GM12878 (cell line): ENCODE results near the gene PRKCE. TPM values are rescaled to one million over a fixed set of nuclear protein-coding genes. Genes with fewer than 3 reads are reported as not detected.

Experiments used
- ATAC-seq: fragments of 200-7000 bp; cut with Tn5 transposase; 3 replicates; pipeline ENCODE4 v1.9.1; 2020; ENCODE audit warnings: mild to moderate bottlenecking, moderate library complexity
- BruUV-seq: library from RNA; stranded (reverse); fragments of 400-500 nt; replicated peaks from 2 replicates; lab custom pipeline; 2021; lab: Mats Ljungman, UMichigan
- CTCF ChIA-PET: fragments of 300-600 bp; sonication (Branson Sonifier 250); formaldehyde crosslinking; extraction: SDS; loops from one replicate; lab custom pipeline; 2021; ENCODE audit warnings: inconsistent platforms; lab: Yijun Ruan, JAX
- POLR2A ChIA-PET: fragments of 350-600 bp; formaldehyde crosslinking; extraction: SDS; loops from one replicate; lab custom pipeline; 2021; ENCODE audit warnings: inconsistent platforms; lab: Charles Lee
- RAD21 ChIA-PET: fragments of 300-600 bp; sonication (Branson Sonifier 250); formaldehyde crosslinking; loops from one replicate; lab custom pipeline; 2023; ENCODE audit warnings: antibody characterized with exemption; ENCODE audit not compliant: unreplicated experiment; lab: Charles Lee
- SMC1A ChIA-PET: fragments of 300-600 bp; sonication (Branson Sonifier 250); formaldehyde crosslinking; loops from one replicate; lab custom pipeline; 2023; ENCODE audit not compliant: unreplicated experiment, uncharacterized antibody; lab: Charles Lee
- DNase-seq: peaks from one replicate; pipeline ENCODE4 v3.0.0-alpha.2; 2011; ENCODE audit warnings: low read depth, low spot score
- FAIRE-seq: peaks from 3 replicates; lab custom pipeline; 2011; peaks lifted over from hg19 to GRCh38; lab: Jason Lieb, UNC
- H2AFZ ChIP-seq: 2 replicates; pipeline ENCODE4 v1.6.0; 2011; ENCODE audit warnings: low read depth, low read length, control low read depth; ENCODE audit not compliant: control insufficient read depth
- H3K27ac ChIP-seq: 2 replicates; pipeline ENCODE4 v1.5.1; 2011; ENCODE audit warnings: control low read depth; ENCODE audit not compliant: control insufficient read depth, insufficient read depth
- H3K27me3 ChIP-seq, 2 experiments: replicated peaks in 1 of 2; 2 replicates each; pipeline versions ENCODE4 v1.6.0 to v1.6.1; 2011; ENCODE audit warnings: low read length in 1 of 2; ENCODE audit not compliant: control insufficient read depth in 2 of 2, insufficient read depth in 2 of 2
- H3K36me3 ChIP-seq, 2 experiments: 2 replicates each; pipeline ENCODE4 v1.5.1; 2011; ENCODE audit warnings: low read length in 1 of 2; ENCODE audit not compliant: control insufficient read depth in 2 of 2, insufficient read depth in 2 of 2
- H3K4me1 ChIP-seq: 2 replicates; pipeline ENCODE4 v1.6.1; 2011; ENCODE audit warnings: mild to moderate bottlenecking, low read length, moderate library complexity, mixed read lengths; ENCODE audit not compliant: control insufficient read depth, insufficient read depth
- H3K4me2 ChIP-seq: 2 replicates; pipeline ENCODE4 v1.6.0; 2011; ENCODE audit warnings: control low read depth; ENCODE audit not compliant: control insufficient read depth, insufficient read depth
- H3K4me3 ChIP-seq: fragments of 200-600 bp; sonication (generic); 2 replicates; pipeline ENCODE4 v1.5.1; 2016
- H3K79me2 ChIP-seq: 2 replicates; pipeline ENCODE4 v1.6.0; 2011; ENCODE audit warnings: low read length; ENCODE audit not compliant: control insufficient read depth, insufficient read depth
- H3K9ac ChIP-seq: 2 replicates; pipeline ENCODE4 v1.8.0; 2011; ENCODE audit warnings: low read length, control low read depth, mixed read lengths; ENCODE audit not compliant: control insufficient read depth, insufficient read depth
- H3K9me3 ChIP-seq: replicated peaks from 3 replicates; pipeline ENCODE4 v1.5.1; 2011; ENCODE audit warnings: mild to moderate bottlenecking, low read length; ENCODE audit not compliant: control insufficient read depth, insufficient read depth
- H4K20me1 ChIP-seq: 2 replicates; pipeline ENCODE4 v1.6.0; 2011; ENCODE audit not compliant: control insufficient read depth, insufficient read depth
- BCL3 ChIP-seq: IDR thresholded peaks from 2 replicates; pipeline ENCODE4 v1.6.1; 2011; ENCODE audit warnings: borderline replicate concordance, low read depth, mild to moderate bottlenecking, moderate library complexity, low read length; ENCODE audit not compliant: insufficient read depth, poor library complexity, severe bottlenecking
- ETV6 ChIP-seq, 2 experiments: fragments of 450-650 bp in 1 of 2; IDR thresholded peaks in 1 of 2; conservative IDR thresholded peaks in 1 of 2; 2 replicates each; pipeline ENCODE4 v1.6.1; 2014; ENCODE audit warnings: antibody characterized with exemption in 1 of 2, borderline replicate concordance in 1 of 2, low read depth in 1 of 2, mild to moderate bottlenecking in 1 of 2, moderate library complexity in 1 of 2
- GABPA ChIP-seq: IDR thresholded peaks from 2 replicates; pipeline ENCODE4 v1.6.1; 2014; ENCODE audit warnings: antibody characterized with exemption, low read depth, mild to moderate bottlenecking, inconsistent platforms
- MEF2A ChIP-seq: IDR thresholded peaks from 2 replicates; pipeline ENCODE4 v1.6.1; 2011; ENCODE audit warnings: low read depth, mild to moderate bottlenecking, low read length, moderate library complexity; ENCODE audit not compliant: insufficient read depth
- MLLT1 ChIP-seq: fragments of 450-650 bp; IDR thresholded peaks from 2 replicates; pipeline ENCODE4 v1.6.1; 2016; ENCODE audit warnings: mild to moderate bottlenecking
- NBN ChIP-seq: fragments of 450-650 bp; IDR thresholded peaks from 2 replicates; pipeline ENCODE4 v1.6.1; 2016
- NR2C1 ChIP-seq: fragments of 450-650 bp; IDR thresholded peaks from 2 replicates; pipeline ENCODE4 v1.6.1; 2017; ENCODE audit warnings: antibody characterized with exemption, mild to moderate bottlenecking, moderate library complexity
- NR2F1 ChIP-seq: fragments of 450-650 bp; conservative IDR thresholded peaks from 2 replicates; pipeline ENCODE4 v1.6.1; 2017; ENCODE audit warnings: mild to moderate bottlenecking
- PAX5 ChIP-seq: IDR thresholded peaks from 2 replicates; pipeline ENCODE4 v1.6.1; 2011; ENCODE audit warnings: low read depth, low read length, borderline replicate concordance
- PML ChIP-seq: IDR thresholded peaks from 2 replicates; pipeline ENCODE4 v1.6.1; 2012; ENCODE audit warnings: low read length, inconsistent platforms
- RCOR1 ChIP-seq: conservative IDR thresholded peaks from 2 replicates; pipeline ENCODE4 v1.6.1; 2012; ENCODE audit warnings: low read depth, low read length, improper control_type of control experiment
- SPI1 ChIP-seq: IDR thresholded peaks from 2 replicates; pipeline ENCODE4 v1.6.1; 2011; ENCODE audit warnings: low read depth, mild to moderate bottlenecking, low read length, moderate library complexity, borderline replicate concordance; ENCODE audit not compliant: insufficient read depth
- TAF1 ChIP-seq: IDR thresholded peaks from 2 replicates; pipeline ENCODE4 v1.6.1; 2011; ENCODE audit warnings: mild to moderate bottlenecking, low read depth, low read length, borderline replicate concordance
- TBL1XR1 ChIP-seq: IDR thresholded peaks from 2 replicates; pipeline ENCODE4 v1.6.1; 2012; ENCODE audit warnings: low read depth, low read length, improper control_type of control experiment
- TCF12 ChIP-seq: IDR thresholded peaks from 2 replicates; pipeline ENCODE4 v1.6.1; 2011; ENCODE audit warnings: low read depth, mild to moderate bottlenecking, low read length
- ZNF207 ChIP-seq: fragments of 450-650 bp; IDR thresholded peaks from 2 replicates; pipeline ENCODE4 v1.6.1; 2014; ENCODE audit warnings: antibody characterized with exemption, mild to moderate bottlenecking, borderline replicate concordance
- whole genome bisulfite sequencing: methylation state at CpG from one replicate; pipeline ENCODE4 v1.1.6; 2016; ENCODE audit warnings: low lambda C conversion rate; ENCODE audit not compliant: insufficient replicate concordance, insufficient coverage; ENCODE audit errors: missing lambda C conversion rate; 5-methylcytosine and 5-hydroxymethylcytosine counted together
- in situ Hi-C: fragments of 300-500 bp; cut with MboI; formaldehyde crosslinking; loops from 9 replicates; pipeline ENCODE4 v1.14.3; 2018; ENCODE audit warnings: mixed read lengths
- intact Hi-C: fragments of 100-400 bp; cut with micrococcal nuclease; formaldehyde crosslinking; loops from one replicate; pipeline ENCODE4 v1.14.2; 2022; ENCODE audit not compliant: unreplicated experiment
- polyA plus RNA-seq, 11 experiments: library from polyadenylated mRNA; depleted of rRNA in 4 of 11; unstranded in 6 of 11; stranded (reverse) in 5 of 11; fragments of >200 nt; fragmentation: Nextera tagmentation in 4 of 11; fragmentation: Illumina TruSeq in 1 of 11; extraction: Ambion mirVana in 4 of 11; extraction: Trizol in 1 of 11; gene quantifications; 1 replicate in 1 of 11; 2 replicates in 10 of 11; pipeline versions ENCODE4 v1.2.1 to v1.2.3, GENCODE V29; 2011 to 2016; ENCODE audit warnings: inconsistent platforms in 2 of 11, missing spikeins in 2 of 11, low read depth in 1 of 11
- total RNA-seq, 4 experiments: library from RNA; depleted of rRNA in 3 of 4; stranded (reverse); fragments of >200 nt in 3 of 4; fragmentation: Illumina TruSeq in 1 of 4; extraction: Trizol in 1 of 4; gene quantifications; 2 replicates each; pipeline versions ENCODE4 v1.2.1 to v1.2.3, GENCODE V29; 2013 to 2021
- TF ChIP-seq, protein P1 (sequence below), 3 experiments: IDR thresholded peaks in 2 of 3; conservative IDR thresholded peaks in 1 of 3; 2 replicates each; pipeline ENCODE4 v1.5.1; 2011; ENCODE audit warnings: low read depth in 3 of 3, low read length in 3 of 3, mild to moderate bottlenecking in 3 of 3, control low read depth in 2 of 3, moderate library complexity in 2 of 3, inconsistent platforms in 1 of 3, mixed read lengths in 1 of 3; ENCODE audit not compliant: control insufficient read depth in 2 of 3, insufficient read depth in 1 of 3; ENCODE audit errors: extremely low read depth in 1 of 3
- TF ChIP-seq, protein P2 (sequence below): fragments of 450-650 bp; IDR thresholded peaks from 2 replicates; pipeline ENCODE4 v1.6.1; 2017; ENCODE audit warnings: low read depth, mild to moderate bottlenecking, moderate library complexity

Gene PRKCE
- total and polyA plus RNA-seq, 10 of the 15 experiments (the other 5 are each of a cell fraction or from before 2014, with no cell fraction given) = 2.6 to 28.2 (median 11.3) TPM

- TF ChIP-seq, protein P1, sequence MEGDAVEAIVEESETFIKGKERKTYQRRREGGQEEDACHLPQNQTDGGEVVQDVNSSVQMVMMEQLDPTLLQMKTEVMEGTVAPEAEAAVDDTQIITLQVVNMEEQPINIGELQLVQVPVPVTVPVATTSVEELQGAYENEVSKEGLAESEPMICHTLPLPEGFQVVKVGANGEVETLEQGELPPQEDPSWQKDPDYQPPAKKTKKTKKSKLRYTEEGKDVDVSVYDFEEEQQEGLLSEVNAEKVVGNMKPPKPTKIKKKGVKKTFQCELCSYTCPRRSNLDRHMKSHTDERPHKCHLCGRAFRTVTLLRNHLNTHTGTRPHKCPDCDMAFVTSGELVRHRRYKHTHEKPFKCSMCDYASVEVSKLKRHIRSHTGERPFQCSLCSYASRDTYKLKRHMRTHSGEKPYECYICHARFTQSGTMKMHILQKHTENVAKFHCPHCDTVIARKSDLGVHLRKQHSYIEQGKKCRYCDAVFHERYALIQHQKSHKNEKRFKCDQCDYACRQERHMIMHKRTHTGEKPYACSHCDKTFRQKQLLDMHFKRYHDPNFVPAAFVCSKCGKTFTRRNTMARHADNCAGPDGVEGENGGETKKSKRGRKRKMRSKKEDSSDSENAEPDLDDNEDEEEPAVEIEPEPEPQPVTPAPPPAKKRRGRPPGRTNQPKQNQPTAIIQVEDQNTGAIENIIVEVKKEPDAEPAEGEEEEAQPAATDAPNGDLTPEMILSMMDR (IDR thresholded peaks at IDR 0.05 in 2 of 3, conservative IDR thresholded peaks at IDR 0.05 in 1 of 3; ENCODE audit: control insufficient read depth in 2 of 3, extremely low read depth in 1 of 3, insufficient read depth in 1 of 3, low read depth in 3 of 3, low read length in 3 of 3) = no peak
- no peak for TF ChIP-seq SPI1
Observed at GRCh38 chr2:46211461-46211860, 560.0 kb downstream of the PRKCE start (continued).

- RAD21 ChIA-PET = no interaction called here
- Histone ChIP-seq H3K9me3 (peaks cover 9% of the 10 kb centered on the region), H3K9ac (no peak overlapping the region), H3K27ac (no peak overlapping the region), H3K4me1 (no peaks in the 10 kb centered on the region), H4K20me1 (no peaks in the 10 kb centered on the region), H3K36me3 (no peaks in the 10 kb centered on the region), H3K4me3 (no peak overlapping the region), H3K4me2 (no peak overlapping the region), H3K27me3 (no peaks in the 10 kb centered on the region), H2AFZ (no peak overlapping the region), H3K79me2 (no peaks in the 10 kb centered on the region)
- in situ Hi-C loops = no loop called here
- ATAC-seq (no peak), DNase-seq (no peak), FAIRE-seq (no peak)
- SMC1A ChIA-PET = no interaction called here
- 28% methylated on average over 2 of the region's 2 CpGs for WGBS
- intact Hi-C loops = no loop called here
- no TSS peak for BruUV-seq
- CTCF ChIA-PET = no interaction called here
- POLR2A ChIA-PET = no interaction called here
- TF ChIP-seq TCF12 (no peak), MLLT1 (no peak), ETV6 (conservative IDR thresholded peaks at IDR 0.05 in 1 of 2, IDR thresholded peaks at IDR 0.05 in 1 of 2; ENCODE audit: borderline replicate concordance in 1 of 2, low read depth in 1 of 2) (no peak), ZNF207 (no peak), NR2F1 (no peak), PML (no peak), TBL1XR1 (no peak), MEF2A (no peak), PAX5 (no peak), GABPA (no peak), TAF1 (no peak), RCOR1 (no peak), NBN (no peak), NR2C1 (no peak), BCL3 (no peak)
- TF ChIP-seq, protein P2, sequence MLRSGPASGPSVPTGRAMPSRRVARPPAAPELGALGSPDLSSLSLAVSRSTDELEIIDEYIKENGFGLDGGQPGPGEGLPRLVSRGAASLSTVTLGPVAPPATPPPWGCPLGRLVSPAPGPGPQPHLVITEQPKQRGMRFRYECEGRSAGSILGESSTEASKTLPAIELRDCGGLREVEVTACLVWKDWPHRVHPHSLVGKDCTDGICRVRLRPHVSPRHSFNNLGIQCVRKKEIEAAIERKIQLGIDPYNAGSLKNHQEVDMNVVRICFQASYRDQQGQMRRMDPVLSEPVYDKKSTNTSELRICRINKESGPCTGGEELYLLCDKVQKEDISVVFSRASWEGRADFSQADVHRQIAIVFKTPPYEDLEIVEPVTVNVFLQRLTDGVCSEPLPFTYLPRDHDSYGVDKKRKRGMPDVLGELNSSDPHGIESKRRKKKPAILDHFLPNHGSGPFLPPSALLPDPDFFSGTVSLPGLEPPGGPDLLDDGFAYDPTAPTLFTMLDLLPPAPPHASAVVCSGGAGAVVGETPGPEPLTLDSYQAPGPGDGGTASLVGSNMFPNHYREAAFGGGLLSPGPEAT = no peak
Observed at GRCh38 chr2:46213906-46214305, 562.4 kb downstream of the PRKCE start.
